ENCODE data around the gene VAX1. TPM values are rescaled to one million over a fixed set of nuclear protein-coding genes. Genes with fewer than 3 reads are reported as not detected.

Gene VAX1
- polyA plus RNA-seq, 1 of the 3 experiments (the other 2 are of a cell fraction), result not detected

GRCh38 chr10:117164592-117165537 lies 26.8 kb upstream of the VAX1 start:
- WGBS (ENCODE audit: low lambda C conversion rate), result 39% methylated on average over 32 of the region's 32 CpGs
- H3K4me3 ChIP-seq (ENCODE audit: low read depth in 2 of 2, low read length in 1 of 2), result peak overlapping the region in 1 of 2 experiments; percentile 12; a peak in 2 of 4 replicates

GRCh38 chr10:117163954-117164548 lies 26.0 kb upstream of the VAX1 start:
- no peak overlapping the region for H3K27ac ChIP-seq (ENCODE audit: low read depth in 2 of 2, low read length in 1 of 2)
- H3K9ac ChIP-seq, result no peak overlapping the region
- no peaks in the 10 kb centered on the region for H3F3A ChIP-seq (replicated peaks; ENCODE audit: insufficient read depth)
- no peaks in the 10 kb centered on the region for H3K79me2 ChIP-seq (ENCODE audit: insufficient read depth)
- H2AFZ ChIP-seq (ENCODE audit: low read depth), result no peak overlapping the region
- peaks cover 0 to 9% of the 10 kb centered on the region in 2 experiments; a peak in 1 of 4 replicates for H3K4me1 ChIP-seq (ENCODE audit: control insufficient read depth in 1 of 2, insufficient read depth in 2 of 2, low read depth in 1 of 2, low read length in 1 of 2)
- no peak for DNase-seq
- POLR2A ChIA-PET, result no interaction called here
- no peak overlapping the region for H3K4me3 ChIP-seq (ENCODE audit: low read depth in 2 of 2, low read length in 1 of 2)
- no peak for TF ChIP-seq EP300 (IDR thresholded peaks at IDR 0.05; ENCODE audit: borderline replicate concordance in 1 of 2, low read depth in 1 of 2, low read length in 1 of 2)
- TF ChIP-seq ZBTB33 (IDR thresholded peaks at IDR 0.05; ENCODE audit: borderline replicate concordance, low read depth), result no peak
- TF ChIP-seq NFIC (IDR thresholded peaks at IDR 0.05; ENCODE audit: borderline replicate concordance), result no peak
- no peak for TF ChIP-seq MXI1 (IDR thresholded peaks at IDR 0.05; ENCODE audit: low read depth, low read length)
- TF ChIP-seq REST (IDR thresholded peaks at IDR 0.05; ENCODE audit: low read depth, low read length), result no peak
- TF ChIP-seq TEAD4 (IDR thresholded peaks at IDR 0.05; ENCODE audit: borderline replicate concordance, insufficient read depth), result no peak
- H3K27me3 ChIP-seq (ENCODE audit: insufficient read depth), result peaks cover 97% of the 10 kb centered on the region
- no peaks in the 10 kb centered on the region for H3K9me3 ChIP-seq
- CTCF ChIA-PET, result interaction anchor here (0.9 to 11.1 kb wide), 9 partner anchors 8 to 536 kb away, joined by 3 to 265 read pairs (median 4); no protein-coding TSS in a partner anchor
- 27% methylated on average over 16 of the region's 16 CpGs for WGBS (ENCODE audit: low lambda C conversion rate)
- H3K9me2 ChIP-seq, result no peaks in the 10 kb centered on the region
- H3K4me2 ChIP-seq, result no peak overlapping the region
- no peaks in the 10 kb centered on the region for H3K36me3 ChIP-seq (replicated peaks in 1 of 2; ENCODE audit: control insufficient read depth in 1 of 2, insufficient read depth in 2 of 2, low read length in 1 of 2)
- no peaks in the 10 kb centered on the region for H4K20me1 ChIP-seq (ENCODE audit: insufficient read depth)

More at GRCh38 chr10:117164592-117165537, 26.8 kb upstream of the VAX1 start:
- ChIA-PET POLR2A (interaction anchor here (1.4 kb wide), 1 partner anchor 368 kb away, joined by 4 read pairs; no protein-coding TSS in a partner anchor), CTCF (interaction anchor here (1.0 to 11.1 kb wide), 13 partner anchors 8 to 537 kb away, joined by 3 to 265 read pairs (median 29); no protein-coding TSS in a partner anchor)
- no peaks in the 10 kb centered on the region for H3K79me2 ChIP-seq (ENCODE audit: insufficient read depth)
- H3K36me3 ChIP-seq (replicated peaks in 1 of 2; ENCODE audit: control insufficient read depth in 1 of 2, insufficient read depth in 2 of 2, low read length in 1 of 2), result no peaks in the 10 kb centered on the region
- no peak overlapping the region for H3K9ac ChIP-seq
- H3K4me1 ChIP-seq (ENCODE audit: control insufficient read depth in 1 of 2, insufficient read depth in 2 of 2, low read depth in 1 of 2, low read length in 1 of 2), result peaks cover 0 to 9% of the 10 kb centered on the region in 2 experiments; a peak in 1 of 4 replicates
- H3K9me3 ChIP-seq, result no peaks in the 10 kb centered on the region
- TF ChIP-seq USF2 (IDR thresholded peaks at IDR 0.05; ENCODE audit: borderline replicate concordance, low read depth, low read length) (no peak), NFIC (IDR thresholded peaks at IDR 0.05; ENCODE audit: borderline replicate concordance) (no peak), SMC3 (IDR thresholded peaks at IDR 0.05; ENCODE audit: low read depth, low read length) (no peak), RAD21 (IDR thresholded peaks at IDR 0.05; ENCODE audit: low read length) (no peak), MXI1 (IDR thresholded peaks at IDR 0.05; ENCODE audit: low read depth, low read length) (no peak), POLR2AphosphoS5 (IDR thresholded peaks at IDR 0.05; ENCODE audit: low read depth, low read length) (no peak)
- H2AFZ ChIP-seq (ENCODE audit: low read depth), result no peak overlapping the region
- H3K4me2 ChIP-seq, result peak overlapping the region; percentile 67; the same call in 1 of the 2 replicates
- no peak overlapping the region for H3K27ac ChIP-seq (ENCODE audit: low read depth in 2 of 2, low read length in 1 of 2)
- H3K27me3 ChIP-seq (ENCODE audit: insufficient read depth), result peaks cover 97% of the 10 kb centered on the region
- no peak for DNase-seq
- H4K20me1 ChIP-seq (ENCODE audit: insufficient read depth), result no peaks in the 10 kb centered on the region
- no peaks in the 10 kb centered on the region for H3K9me2 ChIP-seq
- no peaks in the 10 kb centered on the region for H3F3A ChIP-seq (replicated peaks; ENCODE audit: insufficient read depth)

All from SK-N-SH (cell line).